B cell (primary cell): ENCODE measurements around the gene PARP16.

Source experiments
- CTCF ChIP-seq: fragments of 200-600 bp; IDR thresholded peaks from one replicate; pipeline ENCODE4 v1.8.0; 2022; ENCODE audit warnings: antibody characterized with exemption, mild to moderate bottlenecking
- EZH2 ChIP-seq: IDR thresholded peaks from 2 replicates; pipeline ENCODE4 v1.6.1; 2012; ENCODE audit warnings: borderline replicate concordance, low read depth, mild to moderate bottlenecking, moderate library complexity, low read length; ENCODE audit not compliant: insufficient read depth, poor library complexity, severe bottlenecking

GRCh38 chr15:65223996-65224395, 62.7 kb downstream of the PARP16 start:
- no peak for TF ChIP-seq CTCF
- TF ChIP-seq EZH2 = no peak
